HCT116 (cell line): ENCODE results near the gene MRPS12. TPM values are rescaled to one million over a fixed set of nuclear protein-coding genes. Genes with fewer than 3 reads are reported as not detected.

ENCODE experiments used
- ATAC-seq: fragments of 200-7000 bp; cut with Tn5 transposase; 2 replicates; pipeline ENCODE4 v1.9.1; 2020; ENCODE audit warnings: mild to moderate bottlenecking, moderate library complexity
- BruUV-seq: library from RNA; stranded (reverse); fragments of 400-500 nt; replicated peaks from 2 replicates; lab custom pipeline; 2021; lab: Mats Ljungman, UMichigan
- CTCF ChIA-PET: fragments of 300-600 bp; sonication (Branson Sonifier 250); formaldehyde crosslinking; loops from one replicate; lab custom pipeline; 2021; ENCODE audit warnings: antibody characterized with exemption; lab: Charles Lee
- POLR2A ChIA-PET: fragments of 300-600, 350-600 bp; sonication (Branson Sonifier 250); formaldehyde crosslinking; loops from one replicate; lab custom pipeline; 2021; ENCODE audit warnings: antibody characterized with exemption; lab: Charles Lee
- RAD21 ChIA-PET, 2 experiments: fragments of 300-600 bp; sonication (Branson Sonifier 250); formaldehyde crosslinking; loops; one replicate each; lab custom pipeline; 2023; ENCODE audit warnings: low total read pairs in 2 of 2; ENCODE audit not compliant: uncharacterized antibody in 2 of 2, unreplicated experiment in 2 of 2, low non-redundant PET in 1 of 2; lab: Charles Lee
- DNase-seq: peaks from one replicate; pipeline ENCODE4 v3.0.0-alpha.2; 2010; ENCODE audit warnings: low read depth, low spot score
- H2AFZ ChIP-seq: fragments of 200-600 bp; shearing (Covaris generic), sonication (generic); 2 replicates; pipeline ENCODE4 v1.6.1; 2017; ENCODE audit warnings: low read depth, mixed run types, mixed read lengths, antibody characterized with exemption, low read length; ENCODE audit not compliant: poor library complexity, severe bottlenecking
- H3K27ac ChIP-seq: 2 replicates; pipeline ENCODE4 v1.5.1; 2012; ENCODE audit warnings: low read depth, low read length
- H3K27me3 ChIP-seq: fragments of 200-600 bp; sonication (generic); 2 replicates; pipeline ENCODE4 v1.6.1; 2016; ENCODE audit warnings: mixed run types, low read length, mixed read lengths; ENCODE audit not compliant: insufficient read depth
- H3K36me3 ChIP-seq, 2 experiments: fragments of 200-500 bp in 1 of 2; fragments of 200-600 bp in 1 of 2; sonication (Bioruptor generic) in 1 of 2; sonication (generic) in 1 of 2; 2 replicates each; pipeline versions ENCODE4 v1.5.1 to v1.6.1; 2014 to 2016; ENCODE audit warnings: low read length in 2 of 2, inconsistent platforms in 1 of 2, mixed read lengths in 1 of 2, mixed run types in 1 of 2; ENCODE audit not compliant: insufficient read depth in 2 of 2, control insufficient read depth in 1 of 2
- H3K4me1 ChIP-seq, 2 experiments: fragments of 200-600 bp in 1 of 2; sonication (generic) in 1 of 2; 2 replicates each; pipeline versions ENCODE4 v1.5.1 to v1.6.1; 2012 to 2017; ENCODE audit warnings: low read length in 2 of 2, inconsistent platforms in 1 of 2, mild to moderate bottlenecking in 1 of 2, mixed read lengths in 1 of 2, mixed run types in 1 of 2, moderate library complexity in 1 of 2; ENCODE audit not compliant: insufficient read depth in 2 of 2, control insufficient read depth in 1 of 2
- H3K4me2 ChIP-seq: fragments of 200-600 bp; sonication (generic); 2 replicates; pipeline ENCODE4 v1.6.1; 2017; ENCODE audit warnings: mixed run types, low read length, mixed read lengths
- H3K4me3 ChIP-seq, 2 experiments: fragments of 200-600 bp in 1 of 2; sonication (generic) in 1 of 2; replicated peaks in 1 of 2; 2 replicates each; pipeline ENCODE4 v1.5.1; 2011 to 2016; ENCODE audit warnings: low read length in 2 of 2, control low read depth in 1 of 2, low read depth in 1 of 2, mild to moderate bottlenecking in 1 of 2, mixed read lengths in 1 of 2, mixed run types in 1 of 2
- H3K79me2 ChIP-seq: fragments of 200-600 bp; sonication (generic); 2 replicates; pipeline ENCODE4 v1.6.1; 2017; ENCODE audit warnings: mild to moderate bottlenecking, mixed run types, low read length, moderate library complexity, mixed read lengths; ENCODE audit not compliant: insufficient read depth
- H3K9ac ChIP-seq: fragments of 200-600 bp; sonication (generic); 2 replicates; pipeline ENCODE4 v1.6.1; 2016; ENCODE audit warnings: low read length, mixed read lengths
- H3K9me2 ChIP-seq: fragments of 200-600 bp; sonication (generic), shearing (Covaris generic); 2 replicates; pipeline ENCODE4 v1.6.1; 2017; ENCODE audit warnings: mixed run types, mild to moderate bottlenecking, moderate library complexity; ENCODE audit not compliant: insufficient read depth
- H3K9me3 ChIP-seq, 2 experiments: fragments of 200-500 bp in 1 of 2; fragments of 200-600 bp in 1 of 2; sonication (Bioruptor generic) in 1 of 2; sonication (generic) in 1 of 2; 2 replicates each; pipeline ENCODE4 v1.6.1; 2014 to 2017; ENCODE audit warnings: low read length in 2 of 2, mixed read lengths in 2 of 2, inconsistent platforms in 1 of 2, low read depth in 1 of 2, mild to moderate bottlenecking in 1 of 2, mixed run types in 1 of 2, moderate library complexity in 1 of 2; ENCODE audit not compliant: control insufficient read depth in 1 of 2, insufficient read depth in 1 of 2
- H4K20me1 ChIP-seq: fragments of 200-600 bp; sonication (generic), shearing (Covaris generic); 2 replicates; pipeline ENCODE4 v1.6.1; 2017; ENCODE audit warnings: mixed run types, mild to moderate bottlenecking, moderate library complexity; ENCODE audit not compliant: insufficient read depth
- ATF3 ChIP-seq: IDR thresholded peaks from 2 replicates; pipeline ENCODE4 v1.6.1; 2012
- ELF1 ChIP-seq: IDR thresholded peaks from 2 replicates; pipeline ENCODE4 v1.6.1; 2012; ENCODE audit warnings: low read depth, borderline replicate concordance
- EZH2 ChIP-seq: fragments of 200-600 bp; sonication (generic); IDR thresholded peaks from 2 replicates; pipeline ENCODE4 v1.6.1; 2017; ENCODE audit warnings: antibody characterized with exemption, mixed run types
- POLR2A ChIP-seq: IDR thresholded peaks from 2 replicates; pipeline ENCODE4 v1.7.0; 2011; ENCODE audit warnings: borderline replicate concordance; ENCODE audit not compliant: insufficient read depth, insufficient read length; ENCODE audit errors: extremely low read depth
- RAD21 ChIP-seq: IDR thresholded peaks from 2 replicates; pipeline ENCODE4 v1.6.1; 2012; ENCODE audit warnings: low read depth, mild to moderate bottlenecking
- SIN3A ChIP-seq: IDR thresholded peaks from 2 replicates; pipeline ENCODE4 v1.6.1; 2012; ENCODE audit warnings: low read depth
- SP1 ChIP-seq: IDR thresholded peaks from 2 replicates; pipeline ENCODE4 v1.6.1; 2012; ENCODE audit warnings: low read depth
- SRF ChIP-seq: IDR thresholded peaks from 2 replicates; pipeline ENCODE4 v1.6.1; 2012; ENCODE audit warnings: low read depth
- ZBTB33 ChIP-seq: IDR thresholded peaks from 2 replicates; pipeline ENCODE4 v1.6.1; 2011; ENCODE audit warnings: mild to moderate bottlenecking, low read length, moderate library complexity; ENCODE audit not compliant: insufficient replicate concordance; ENCODE audit errors: extremely low read depth
- ZFX ChIP-seq: fragments of 450-650 bp; IDR thresholded peaks from 2 replicates; pipeline ENCODE4 v1.6.1; 2017
- intact Hi-C: fragments of 100-400 bp; cut with micrococcal nuclease; formaldehyde crosslinking; loops from 2 replicates; pipeline ENCODE4 v1.10.0; 2022
- total RNA-seq: library from RNA; stranded (reverse); gene quantifications from one replicate; pipeline ENCODE4 v1.2.1, GENCODE V29; 2021; ENCODE audit not compliant: unreplicated experiment

MRPS12 gene
- total RNA-seq, 1 experiment from 2014 or later = 97.7 TPM

- Histone ChIP-seq H3K9ac (no peak overlapping the region), H3K4me1 (peaks cover 0 to 3% of the 10 kb centered on the region in 2 experiments; a peak in 1 of 4 replicates), H2AFZ (no peak overlapping the region), H3K27me3 (no peaks in the 10 kb centered on the region), H3K9me3 (peaks cover 0 to 5% of the 10 kb centered on the region in 2 experiments; a peak in 1 of 4 replicates), H4K20me1 (no peaks in the 10 kb centered on the region), H3K79me2 (peaks cover 14% of the 10 kb centered on the region)
- RAD21 ChIA-PET = no interaction called here
- intact Hi-C loops = no loop called here
- no peak for TF ChIP-seq ZBTB33
- no peak for TF ChIP-seq SP1
- TF ChIP-seq ZFX = no peak
- TF ChIP-seq POLR2A = no peak
- TF ChIP-seq ELF1 = no peak
- TF ChIP-seq, all 23 proteins: peak for 0
- CTCF ChIA-PET = interaction anchor here (0.6 to 0.9 kb wide), 2 partner anchors 24 to 25 kb away, joined by 3 to 4 read pairs; partner anchors contain the start of genes MRPS12 and SARS2
- Histone ChIP-seq H3K4me3 (no peak overlapping the region), H3K9me2 (no peaks in the 10 kb centered on the region), H3K4me2 (no peak overlapping the region), H3K36me3 (peaks cover 0 to 16% of the 10 kb centered on the region in 2 experiments; a peak in 1 of 4 replicates), H3K27ac (no peak overlapping the region)
- DNase-seq (no peak), ATAC-seq (no peak)
- POLR2A ChIA-PET = no interaction called here
- BruUV-seq = no TSS peak
These were observed 25.1 kb upstream of the MRPS12 start for GRCh38 chr19:38905620-38906019.

GRCh38 chr19:38907227-38907626 is 23.5 kb upstream of the MRPS12 start:
- intact Hi-C loops = no loop called here

More at GRCh38 chr19:38907227-38907626, 23.5 kb upstream of the MRPS12 start:
- DNase-seq = no peak
- Histone ChIP-seq H3K4me1 (no peaks in the 10 kb centered on the region), H3K36me3 (peaks cover 0 to 16% of the 10 kb centered on the region in 2 experiments; a peak in 1 of 4 replicates), H3K27me3 (no peaks in the 10 kb centered on the region), H3K9me2 (no peaks in the 10 kb centered on the region), H3K27ac (no peak overlapping the region), H3K79me2 (no peaks in the 10 kb centered on the region; the same call in 1 of the 2 replicates), H3K4me3 (no peak overlapping the region), H3K9ac (no peak overlapping the region), H2AFZ (no peak overlapping the region), H4K20me1 (no peaks in the 10 kb centered on the region), H3K4me2 (no peak overlapping the region), H3K9me3 (no peaks in the 10 kb centered on the region)
- RAD21 ChIA-PET = no interaction called here
- TF ChIP-seq RAD21 = no peak
- TF ChIP-seq SRF = no peak
- no peak for TF ChIP-seq ZBTB33
- TF ChIP-seq ATF3 = no peak
- no peak for TF ChIP-seq EZH2
- TF ChIP-seq SIN3A = no peak
- CTCF ChIA-PET = no interaction called here
- POLR2A ChIA-PET = interaction anchor here (0.6 kb wide), 1 partner anchor 10 kb away, joined by 5 read pairs; no protein-coding TSS in a partner anchor
- no TSS peak for BruUV-seq
- ATAC-seq = no peak
